COR-L47 (cell line): ENCODE results near the gene NAA16.
"Not testable (repeated sequence)": the region's sequence is repeated elsewhere in the genome, so short reads cannot be mapped to it uniquely, and the experiment has no call there.

Experiments
- DNase-seq: peaks from one replicate; lab custom pipeline; 2025; lab: John Stamatoyannopoulos, UW

The NAA16 gene

DNA sequence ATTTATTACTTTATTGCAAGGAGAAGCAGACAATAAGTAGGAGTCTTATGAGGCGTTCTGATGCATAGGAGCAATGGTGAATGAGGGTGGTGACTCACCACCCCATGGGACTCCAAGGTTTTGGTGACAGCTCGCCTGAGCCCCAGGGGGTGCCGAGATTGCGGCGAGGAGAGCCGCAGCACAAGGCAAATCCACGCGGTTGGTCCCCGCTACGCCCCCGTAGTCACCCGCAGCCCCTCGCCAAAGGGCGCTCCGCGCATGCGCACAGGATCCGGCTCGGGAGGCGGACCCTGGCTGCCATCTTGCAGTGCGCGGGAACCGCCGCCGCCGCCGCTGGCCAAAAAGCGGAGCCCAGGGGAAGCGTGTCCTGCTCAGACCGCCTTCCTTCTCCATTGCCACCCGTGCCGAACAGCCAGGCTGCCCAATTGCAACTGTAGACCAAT is at the start of gene NAA16:
Gene NAA16, plus strand, starts transcription at position 305 of the 443 bp plus-strand sequence. CDS start 262 bp downstream, outside the sequence.
- peak; percentile 94 for DNase-seq

DNA sequence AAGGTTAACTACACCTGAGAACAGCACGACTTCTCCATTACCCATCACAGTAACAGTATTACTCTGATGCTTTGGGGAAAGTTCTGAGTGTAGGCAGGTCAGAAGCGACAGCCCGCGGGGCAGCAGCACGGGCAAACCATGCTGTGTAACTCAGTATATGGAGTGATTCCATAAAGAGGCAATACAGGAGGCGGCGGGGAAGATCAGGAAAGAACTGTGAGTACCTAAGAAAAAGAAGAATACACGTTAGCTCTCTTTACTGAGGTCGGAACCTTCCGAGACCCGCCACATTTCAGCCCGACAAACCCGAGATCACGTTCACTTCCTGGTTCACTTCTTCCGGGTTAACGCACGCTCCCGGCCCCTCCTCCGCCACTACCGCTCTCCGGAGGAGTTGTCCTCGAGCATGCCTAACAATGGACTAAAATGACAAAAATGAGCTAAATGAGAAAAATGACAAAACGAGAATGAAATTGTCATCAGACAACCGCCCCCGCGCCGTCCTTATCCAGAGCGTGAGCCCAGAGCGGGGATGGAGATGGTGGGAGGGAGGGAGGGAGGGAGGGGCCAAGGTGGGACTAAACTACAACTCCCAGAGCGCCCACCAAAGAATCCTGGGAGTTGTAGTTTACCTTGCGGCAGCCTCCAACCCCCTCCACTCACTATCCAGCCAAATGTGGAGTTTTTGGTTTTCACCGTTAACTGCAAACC is 47.7 kb upstream of the NAA16 start, which contains the start of gene MTRF1:
Gene MTRF1, minus strand, starts transcription at position 316 of the 711 bp plus-strand sequence. CDS start 2,669 bp downstream, outside the sequence.
- peak; percentile 73 for DNase-seq

DNA sequence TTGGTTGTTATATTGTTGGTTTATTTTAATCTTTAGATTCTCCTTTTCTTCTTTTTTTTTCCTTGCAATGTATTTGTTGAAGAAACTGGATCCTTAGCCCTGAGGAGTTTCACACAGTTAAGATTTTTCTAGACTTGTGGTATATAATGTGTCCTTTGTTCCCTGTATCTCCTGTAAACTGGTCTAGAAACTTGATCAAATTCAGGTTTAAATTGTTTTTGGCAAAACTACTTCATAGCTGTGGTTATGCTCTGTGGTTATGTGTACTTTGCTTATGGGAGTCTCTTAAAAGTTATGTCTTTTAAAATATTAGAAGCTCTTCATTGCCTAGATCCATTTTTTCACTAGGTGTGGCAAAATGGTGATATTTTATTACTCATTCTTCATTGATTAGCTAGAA is 44.0 kb upstream of the NAA16 start:
- no peak for DNase-seq

DNA sequence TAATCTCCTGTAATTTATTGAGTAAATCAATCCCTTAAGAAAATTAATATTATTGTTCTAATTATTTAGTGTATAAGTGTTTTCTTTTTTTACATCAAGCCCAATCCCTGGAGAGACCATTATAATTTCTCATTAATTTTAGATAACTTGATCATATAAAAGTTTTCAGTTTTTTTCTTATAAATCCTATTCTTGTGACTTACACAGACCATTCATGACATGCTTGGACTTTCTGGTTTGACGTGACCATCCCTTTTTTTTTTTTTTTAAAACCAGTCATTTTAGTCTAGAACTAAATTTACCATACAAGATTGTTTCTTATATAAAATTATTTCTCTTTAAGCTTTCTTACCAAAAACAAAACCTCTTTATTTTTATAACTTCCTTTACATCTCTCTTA is 42.3 kb upstream of the NAA16 start:
- peak; percentile 3 for DNase-seq

DNA sequence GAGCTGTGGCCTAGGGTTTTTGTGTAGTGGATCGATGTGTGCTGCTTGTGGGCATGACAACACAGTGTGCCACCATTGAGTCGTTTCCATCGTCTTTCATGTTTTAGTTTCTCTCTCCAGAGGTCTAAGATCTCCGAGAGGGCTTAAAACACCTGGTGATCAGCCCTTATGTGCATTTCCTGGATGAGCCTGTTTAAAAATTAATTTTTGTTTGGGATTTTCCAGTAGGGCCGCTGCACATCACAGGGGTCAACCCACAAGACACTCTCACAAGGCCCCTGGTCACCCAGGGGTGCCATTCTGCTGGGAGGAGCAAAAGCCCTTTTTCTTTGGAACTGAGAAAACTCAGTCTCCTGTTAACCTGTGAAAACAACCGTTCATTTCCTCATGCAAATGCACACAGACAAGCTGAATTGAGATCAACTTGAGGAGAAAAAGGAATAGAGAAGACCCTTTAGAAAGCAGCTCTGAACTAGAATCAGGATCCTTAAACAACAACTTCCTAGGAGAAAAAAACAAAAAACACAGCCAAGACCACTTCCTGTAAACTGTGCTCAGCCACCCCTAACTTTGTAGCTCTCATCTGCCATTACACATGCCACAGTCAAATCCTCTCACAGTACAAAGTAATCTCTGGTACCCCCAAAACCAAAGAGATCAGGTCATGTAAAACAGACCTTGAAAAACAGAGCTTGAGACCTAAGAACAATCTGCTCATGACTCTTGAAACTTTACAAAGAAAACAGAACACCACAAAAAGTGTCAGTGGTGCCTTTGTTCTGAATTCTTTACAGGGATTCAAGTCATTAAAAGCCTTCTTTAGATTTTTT is 39.4 kb upstream of the NAA16 start:
- DNase-seq = no peak

DNA sequence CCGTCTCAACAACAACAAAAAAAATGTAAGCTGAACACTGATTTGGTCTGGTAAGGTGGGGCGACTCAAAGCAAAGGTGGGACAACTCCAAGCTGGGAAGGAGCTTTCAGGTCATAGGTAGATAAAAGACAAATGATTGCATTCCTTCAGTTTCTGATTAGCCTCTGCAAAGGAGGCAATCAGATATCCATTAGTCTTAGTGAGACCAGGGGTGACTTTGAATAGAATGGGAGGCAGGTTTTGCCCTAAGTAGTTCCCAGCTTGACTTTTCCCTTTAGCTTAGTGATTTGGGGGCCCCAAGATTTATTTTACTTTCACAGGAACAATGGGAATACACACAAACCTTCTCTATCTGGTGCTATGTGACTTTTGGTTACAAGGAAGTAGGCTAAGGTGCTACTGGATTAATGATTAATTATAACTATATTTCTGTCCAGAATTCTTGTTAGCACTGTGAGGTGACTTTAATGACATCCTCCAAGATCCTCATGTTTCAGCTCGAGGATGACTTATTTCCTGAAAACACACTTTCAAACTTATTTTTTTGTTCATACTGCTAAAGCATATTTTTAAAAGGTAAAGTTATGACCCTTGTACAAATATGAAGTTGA is 37.1 kb upstream of the NAA16 start:
- no peak for DNase-seq

DNA sequence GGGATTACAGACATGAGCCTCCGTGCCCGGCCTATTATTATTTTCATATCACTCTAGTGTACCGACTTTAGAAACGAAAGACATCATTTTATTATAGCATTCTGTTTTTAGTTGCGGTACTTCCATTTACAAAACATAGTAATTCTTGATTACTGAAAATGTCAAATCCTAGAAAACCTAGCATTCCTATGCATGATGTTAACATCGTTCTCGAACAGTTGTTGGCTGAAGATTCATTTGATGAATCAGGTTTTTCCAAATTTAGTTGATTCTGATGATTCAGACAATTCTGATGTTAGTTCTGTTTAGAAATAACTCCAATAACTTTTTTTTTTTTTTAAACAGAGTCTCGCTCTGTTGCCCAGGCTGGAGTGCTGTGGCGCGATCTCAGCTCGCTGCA is 36.2 kb upstream of the NAA16 start:
- no peak for DNase-seq

DNA sequence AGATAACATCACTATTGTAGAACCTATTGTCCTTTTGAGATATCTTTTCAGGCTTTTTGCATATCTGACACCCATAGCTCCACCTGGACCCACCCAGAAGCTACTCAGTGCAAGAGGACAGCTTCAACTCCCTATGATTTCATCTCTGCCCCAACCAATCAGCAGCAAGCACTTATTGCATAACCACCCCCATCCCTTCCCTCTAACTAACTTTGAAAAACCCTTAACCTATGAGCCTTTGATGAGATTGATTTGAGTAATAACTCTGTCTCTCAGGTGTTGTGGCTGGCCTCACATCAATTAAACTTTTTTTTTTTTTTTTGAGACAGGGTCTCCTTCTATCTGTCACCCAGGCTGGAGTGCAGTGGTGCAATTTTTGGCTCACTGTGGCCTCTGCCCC is 34.2 kb upstream of the NAA16 start:
- no peak for DNase-seq

DNA sequence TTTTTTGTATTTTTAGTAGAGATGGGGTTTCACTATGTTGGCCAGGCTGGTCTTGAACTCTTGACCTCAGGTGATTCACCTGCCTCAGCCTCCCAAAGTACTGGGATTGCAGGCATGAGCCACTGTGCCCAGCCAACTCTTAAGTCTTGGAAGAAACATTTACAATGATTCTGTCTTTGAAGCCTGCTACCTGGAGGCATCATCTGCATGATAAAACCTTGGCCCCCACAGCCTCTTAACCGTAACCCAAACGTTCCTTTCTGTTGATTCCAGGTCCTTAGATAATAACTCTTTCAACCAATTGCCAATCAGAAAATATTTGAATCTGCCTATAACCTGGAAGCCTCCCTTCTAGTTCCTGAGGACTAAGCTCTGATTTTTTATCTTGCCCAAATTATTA is 31.9 kb upstream of the NAA16 start:
- DNase-seq = not testable (repeated sequence)

DNA sequence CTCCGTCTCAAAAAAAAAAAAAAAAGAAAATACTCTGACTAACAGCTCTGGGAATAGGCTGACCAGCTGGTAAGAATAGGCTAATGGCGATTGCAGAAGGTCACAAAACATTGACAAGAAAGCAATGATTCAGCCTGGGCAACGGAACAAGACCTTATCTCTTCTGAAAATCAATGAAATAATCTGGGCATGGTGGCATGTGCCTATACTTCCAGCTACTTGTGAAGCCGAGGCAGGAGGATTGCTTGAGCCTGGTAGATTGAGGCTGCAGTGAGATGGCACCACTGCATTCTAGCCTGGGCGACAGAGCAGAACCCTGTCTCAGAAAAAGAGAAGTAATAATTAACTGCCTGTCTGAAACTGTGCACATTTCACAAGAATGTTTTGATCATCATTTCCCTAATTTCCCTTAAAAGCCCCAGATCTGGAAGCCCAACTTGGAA is 28.9 kb upstream of the NAA16 start:
- DNase-seq = no peak

DNA sequence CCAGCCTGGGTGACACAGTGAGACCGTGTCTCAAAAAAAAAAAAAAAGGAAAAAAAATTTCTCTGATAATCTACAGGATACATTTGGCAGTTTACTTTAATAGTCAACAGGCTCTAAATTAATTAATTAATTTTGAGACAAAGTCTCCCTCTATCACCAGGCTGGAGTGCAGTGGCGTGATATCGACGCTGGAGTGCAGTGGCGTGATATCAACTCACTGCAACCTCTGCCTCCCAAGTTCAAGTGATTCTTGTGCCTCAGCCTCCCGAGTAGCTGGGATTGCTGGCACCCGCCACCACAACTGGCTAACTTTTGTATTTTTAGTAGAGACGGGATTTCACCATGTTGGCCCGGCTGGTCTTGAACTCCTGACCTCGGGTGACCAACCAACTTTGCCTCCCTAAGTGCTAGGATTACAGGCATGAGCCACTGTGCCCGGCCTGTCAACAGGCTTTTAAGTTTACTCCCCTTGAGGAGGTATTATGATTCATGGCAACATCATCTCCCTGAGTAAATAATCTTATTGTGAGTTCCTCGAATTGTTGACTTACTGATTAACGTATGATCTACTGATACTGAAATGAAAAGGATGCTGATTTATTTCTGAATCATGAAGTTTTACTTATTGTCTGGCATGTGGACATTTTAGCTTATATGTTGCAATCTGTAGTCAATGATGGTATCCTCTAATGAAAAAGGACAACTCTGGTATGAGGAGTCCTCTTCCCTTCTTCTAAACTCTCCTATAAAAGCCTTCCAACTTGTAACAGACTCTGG is 26.4 kb upstream of the NAA16 start:
- DNase-seq = no peak

DNA sequence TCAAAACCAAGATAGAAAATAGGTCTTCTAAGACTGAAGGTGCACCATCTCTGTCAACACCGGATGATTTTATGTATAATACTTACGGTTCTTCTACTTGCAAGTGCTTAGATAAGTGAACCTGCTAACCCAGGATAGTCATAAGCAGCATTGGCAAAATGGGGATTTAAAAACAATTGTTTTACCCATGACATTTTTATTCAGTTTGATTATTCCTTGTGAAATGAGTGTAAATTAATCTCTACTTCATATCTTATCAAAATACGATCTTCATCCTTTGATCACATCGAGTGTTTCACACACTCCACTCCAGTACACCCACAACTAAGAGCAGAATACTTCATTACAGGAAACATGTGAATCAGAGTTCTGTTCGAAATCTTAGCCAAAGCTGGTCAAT is 24.7 kb upstream of the NAA16 start:
- DNase-seq = no peak

DNA sequence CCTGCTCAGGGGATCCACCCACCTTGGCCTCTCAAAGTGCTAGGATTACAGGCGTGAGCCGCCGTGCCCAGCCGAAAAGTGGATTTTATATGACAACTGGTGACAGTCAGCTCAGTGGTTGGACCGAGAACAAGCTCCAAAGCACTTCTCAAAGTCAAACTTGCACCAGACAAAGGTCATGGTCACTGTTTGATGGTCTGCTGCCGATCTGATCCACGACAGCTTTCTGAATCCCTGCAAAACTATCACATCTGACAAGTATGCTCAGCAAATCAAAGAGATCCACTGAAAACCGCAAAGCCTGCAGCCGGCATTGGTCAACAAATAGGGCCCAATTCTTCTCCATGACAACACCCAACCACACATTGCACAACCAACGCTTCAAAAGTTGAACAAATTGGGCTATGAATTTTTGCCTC is 21.6 kb upstream of the NAA16 start:
- no peak for DNase-seq

DNA sequence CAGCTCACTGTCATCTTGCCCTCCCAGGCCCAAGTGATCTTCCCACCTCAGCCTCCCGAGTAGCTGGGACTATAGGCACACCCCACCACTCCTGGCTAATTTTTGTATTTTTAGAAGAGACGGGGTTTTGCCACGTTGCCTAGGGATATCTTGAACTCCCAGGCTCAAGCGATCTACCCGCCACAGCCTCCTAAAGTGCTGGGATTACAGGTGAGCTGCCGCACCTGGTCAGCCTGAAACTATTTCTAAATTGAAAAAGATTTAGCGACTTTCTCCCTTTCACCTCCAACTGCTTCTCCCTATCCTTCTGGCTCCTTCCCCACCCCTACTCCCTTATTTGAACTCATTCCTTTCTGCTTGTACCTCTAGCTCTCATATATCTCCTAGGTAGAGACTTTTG is 19.8 kb upstream of the NAA16 start:
- DNase-seq = no peak

DNA sequence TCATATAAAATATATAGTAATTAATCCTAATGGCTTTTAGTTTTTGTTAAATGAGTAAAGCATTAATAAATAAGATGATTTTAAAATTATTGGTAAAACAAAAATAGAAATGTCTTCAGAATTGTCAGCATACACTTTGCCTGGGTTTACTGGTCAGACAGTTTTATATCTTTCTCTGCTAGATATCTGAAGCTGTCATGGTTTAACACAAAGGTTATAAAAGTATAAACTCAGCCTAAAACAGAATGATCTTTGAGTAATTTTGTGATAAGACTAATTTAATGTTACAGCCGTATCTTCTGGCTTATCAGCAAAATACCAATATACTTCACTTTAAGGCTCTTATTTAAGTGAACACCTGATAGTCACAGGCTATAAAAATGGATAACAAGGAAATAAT is 17.8 kb upstream of the NAA16 start:
- DNase-seq = no peak

DNA sequence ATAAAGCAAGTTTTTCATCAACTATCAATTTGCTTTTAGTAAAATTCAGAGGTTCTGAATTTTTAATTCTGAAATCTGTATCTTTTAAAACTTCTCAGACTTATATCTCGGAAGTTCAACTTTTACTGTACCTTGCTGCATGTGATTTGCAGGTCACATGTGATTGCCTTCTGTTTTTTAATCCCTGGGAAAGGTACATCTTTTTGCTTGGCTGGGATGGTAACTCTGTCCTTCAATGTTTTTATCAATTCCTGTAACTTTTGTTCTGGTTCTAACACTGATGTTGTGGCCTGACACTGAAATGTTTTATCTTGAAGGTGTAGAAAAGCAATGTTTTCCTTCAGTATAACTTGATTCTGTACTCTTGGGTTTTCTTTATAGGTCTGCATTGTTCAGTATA is 16.2 kb upstream of the NAA16 start:
- no peak for DNase-seq

DNA sequence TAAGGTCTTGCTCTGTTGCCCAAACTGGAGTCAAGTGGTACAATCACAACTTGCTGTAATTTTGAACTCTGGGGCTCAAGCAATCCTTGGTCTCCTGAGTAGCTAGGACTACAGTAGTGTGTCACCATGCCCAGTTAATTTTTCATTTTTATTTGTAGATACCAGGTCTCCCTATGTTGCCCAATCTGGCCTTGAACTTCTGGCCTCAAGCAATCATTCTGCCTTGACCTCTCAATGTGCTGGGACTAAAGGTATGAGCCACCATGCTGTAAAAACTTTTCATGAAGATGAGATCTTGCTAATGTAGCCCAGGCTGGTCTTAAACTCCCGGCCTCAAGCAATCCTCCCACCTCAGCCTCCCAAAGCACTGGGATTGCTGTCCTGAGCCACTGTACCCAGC is 15.1 kb upstream of the NAA16 start:
- DNase-seq = no peak

DNA sequence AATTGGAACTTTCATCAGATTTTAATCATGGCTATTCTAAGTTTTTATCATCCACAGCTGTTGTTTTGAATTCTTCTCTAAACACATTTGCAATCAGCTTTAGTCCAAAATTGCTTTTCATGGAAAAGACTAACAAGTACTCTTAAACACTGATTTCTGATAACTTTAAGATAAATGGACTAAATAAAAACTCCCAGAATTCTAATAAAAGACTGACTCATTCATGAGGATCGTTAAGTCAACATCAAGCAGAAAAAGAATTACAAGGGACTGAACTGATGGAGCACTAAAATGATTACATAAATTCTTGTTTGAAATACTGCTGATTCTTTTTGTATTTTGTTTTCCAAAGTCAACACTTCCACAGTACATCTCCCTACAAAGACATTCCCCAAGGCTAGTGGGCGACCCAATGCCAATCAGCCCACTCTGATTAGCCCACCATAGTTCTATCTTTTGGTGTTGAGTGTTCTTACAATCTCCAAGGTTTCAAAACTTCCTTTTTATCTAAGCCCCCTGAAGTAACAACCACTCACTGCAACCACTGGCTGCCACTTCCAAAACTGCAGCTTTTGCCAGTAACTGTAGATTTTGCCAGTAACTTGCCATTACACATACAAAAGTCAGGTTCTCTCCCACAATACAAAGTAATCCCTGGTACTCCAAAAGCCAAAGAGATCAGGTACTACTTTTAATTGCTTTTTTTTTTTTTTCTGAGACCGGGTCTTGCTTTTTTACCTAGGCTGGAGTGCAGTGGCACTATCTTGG is 14.0 kb upstream of the NAA16 start:
- no peak for DNase-seq

DNA sequence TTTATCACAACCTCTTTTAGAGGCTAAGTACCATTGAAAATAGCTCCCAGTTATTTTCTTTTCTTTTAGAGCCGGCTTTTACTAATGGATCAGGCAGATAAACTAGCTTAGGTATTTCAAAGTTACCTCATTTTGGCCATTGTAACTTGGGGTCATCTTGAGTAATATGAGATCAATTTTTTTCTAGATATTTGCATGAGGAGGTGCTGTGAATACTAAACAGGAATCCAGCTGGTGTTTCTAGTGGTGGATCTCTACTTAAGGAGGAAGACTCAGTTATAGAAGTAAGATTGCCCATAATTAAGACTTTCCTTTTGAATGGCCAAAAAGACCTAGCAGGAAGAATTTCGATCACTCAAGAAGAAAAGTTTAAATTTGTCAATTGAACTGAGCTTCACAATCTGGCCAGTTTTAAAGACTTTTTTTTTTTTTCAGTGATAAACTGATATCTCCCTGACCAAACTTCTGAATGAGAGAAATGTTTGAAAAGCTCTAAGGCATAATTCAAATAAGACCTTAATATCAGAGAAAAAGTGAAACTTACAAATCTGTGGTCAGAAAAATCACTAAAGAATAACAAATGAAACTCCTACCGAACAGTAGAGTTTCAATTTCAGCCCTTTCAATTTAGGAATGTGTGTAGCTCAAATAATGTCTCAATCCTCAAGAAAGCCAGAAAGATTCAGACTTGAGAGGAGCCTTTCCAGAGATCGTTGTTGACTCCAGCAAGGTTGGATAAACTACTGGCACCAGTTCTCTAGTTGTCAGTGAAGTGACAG is 11.6 kb upstream of the NAA16 start:
- DNase-seq = no peak

DNA sequence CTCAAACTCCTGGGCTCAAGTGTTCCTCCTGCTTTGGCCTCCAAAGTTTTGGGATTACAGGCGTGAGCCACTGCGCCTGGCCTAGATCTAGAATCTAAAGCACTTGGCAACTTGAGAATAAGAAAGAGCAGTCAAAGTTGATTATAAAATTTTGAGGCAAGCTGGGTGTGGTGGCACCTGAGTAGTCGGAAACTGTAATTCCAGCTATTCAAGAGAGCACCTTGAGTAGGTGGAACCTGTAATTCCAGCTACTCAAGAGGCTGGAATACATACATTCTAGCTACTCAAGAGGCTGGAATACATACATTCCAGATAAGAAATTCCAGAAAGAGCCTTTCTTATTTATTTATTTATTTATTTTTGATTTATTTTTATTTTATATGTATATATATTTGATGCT is 8.3 kb upstream of the NAA16 start:
- no peak for DNase-seq
